Urinary bladder (tissue), 4 donors: ENCODE results near the gene RAB21. TPM values are rescaled to one million over a fixed set of nuclear protein-coding genes. Genes with fewer than 3 reads are reported as not detected.
"Not testable (repeated sequence)": the region's sequence is repeated elsewhere in the genome, so short reads cannot be mapped to it uniquely, and the experiment has no call there.

Experiments
- DNase-seq: peaks from one replicate; pipeline ENCODE4 v3.0.0-alpha.2; 2015; ENCODE audit errors: extremely low spot score
- H3K27ac ChIP-seq: one replicate; pipeline ENCODE4 v1.5.1; 2013; ENCODE audit warnings: low read depth, mild to moderate bottlenecking, moderate library complexity
- H3K36me3 ChIP-seq: one replicate; pipeline ENCODE4 v1.6.1; 2013; ENCODE audit warnings: mild to moderate bottlenecking, moderate library complexity; ENCODE audit not compliant: insufficient read depth
- H3K4me1 ChIP-seq: one replicate; pipeline ENCODE4 v1.6.1; 2013; ENCODE audit warnings: mild to moderate bottlenecking, moderate library complexity; ENCODE audit not compliant: insufficient read depth
- H3K4me3 ChIP-seq: one replicate; pipeline ENCODE4 v1.5.1; 2013; ENCODE audit warnings: low read depth, low read length
- WGBS: extraction: QIAGEN DNeasy Blood & Tissue Kit; methylation state at CpG from one replicate; pipeline ENCODE4 v1.1.7; 2013; 5-methylcytosine and 5-hydroxymethylcytosine counted together
- polyA plus RNA-seq: library from polyadenylated mRNA; stranded (reverse); fragments of 200-250 nt; gene quantifications from one replicate; pipeline ENCODE4 v1.2.3, GENCODE V29; 2013
- total RNA-seq: library from RNA; depleted of rRNA; stranded (reverse); fragments of >200 nt; gene quantifications from one replicate; pipeline ENCODE4 v1.2.3, GENCODE V29; 2014
- donor health status: healthy with polysubstance abuse.
- donor health status: healthy.

Gene RAB21
- total and polyA plus RNA-seq, 2 donors: 34.7 to 45.0 TPM

GRCh38 chr12:71795901-71796300 is 41.2 kb downstream of the RAB21 start:
- no CpG with 5 or more reads among the region's 1 CpG for WGBS
- Histone ChIP-seq H3K36me3 (no peaks in the 10 kb centered on the region), H3K4me3 (no peak overlapping the region), H3K27ac (no peak overlapping the region), H3K4me1 (no peaks in the 10 kb centered on the region)
- DNase-seq: no peak

- WGBS: 72% methylated on average over 1 of the region's 1 CpG
- Histone ChIP-seq H3K4me1 (no peaks in the 10 kb centered on the region), H3K4me3 (no peak overlapping the region), H3K36me3 (no peaks in the 10 kb centered on the region), H3K27ac (no peak overlapping the region)
- no peak for DNase-seq
Observed at GRCh38 chr12:71797531-71797930, 42.9 kb downstream of the RAB21 start.

- H3K4me1 ChIP-seq: no peaks in the 10 kb centered on the region
- no peak overlapping the region for H3K27ac ChIP-seq
- no peaks in the 10 kb centered on the region for H3K36me3 ChIP-seq
- H3K4me3 ChIP-seq: no peak overlapping the region
- DNase-seq: no peak
Observed at GRCh38 chr12:71799106-71799505, 44.4 kb downstream of the RAB21 start.

- no peaks in the 10 kb centered on the region for H3K36me3 ChIP-seq
- WGBS: 85% methylated on average over 3 of the region's 3 CpGs
- no peak overlapping the region for H3K4me3 ChIP-seq
- no peak overlapping the region for H3K27ac ChIP-seq
- DNase-seq: no peak
- no peaks in the 10 kb centered on the region for H3K4me1 ChIP-seq
Observed at GRCh38 chr12:71800177-71800576, 45.5 kb downstream of the RAB21 start.

GRCh38 chr12:71804505-71804904 is 49.8 kb downstream of the RAB21 start:
- Histone ChIP-seq H3K4me1 (no peaks in the 10 kb centered on the region), H3K36me3 (no peaks in the 10 kb centered on the region), H3K27ac (no peak overlapping the region), H3K4me3 (no peak overlapping the region)
- 49% methylated on average over 6 of the region's 6 CpGs for WGBS
- no peak for DNase-seq

- 45% methylated on average over 3 of the region's 3 CpGs for WGBS
- Histone ChIP-seq H3K4me3 (no peak overlapping the region), H3K4me1 (no peaks in the 10 kb centered on the region), H3K27ac (no peak overlapping the region), H3K36me3 (no peaks in the 10 kb centered on the region)
- DNase-seq: no peak
Observed at GRCh38 chr12:71810921-71811320, 56.3 kb downstream of the RAB21 start.

GRCh38 chr12:71815242-71815641 is 60.6 kb downstream of the RAB21 start:
- DNase-seq, H3K27ac ChIP-seq, H3K36me3 ChIP-seq, H3K4me3 ChIP-seq, H3K4me1 ChIP-seq: not testable (repeated sequence)
- 81% methylated on average over 6 of the region's 6 CpGs for WGBS

- H3K27ac ChIP-seq, H3K4me1 ChIP-seq, DNase-seq, H3K36me3 ChIP-seq, H3K4me3 ChIP-seq: not testable (repeated sequence)
- 92% methylated on average over 3 of the region's 3 CpGs for WGBS
Observed at GRCh38 chr12:71822088-71822487, 67.4 kb downstream of the RAB21 start.

- H3K4me3 ChIP-seq: no peak overlapping the region
- no peak overlapping the region for H3K27ac ChIP-seq
- no peaks in the 10 kb centered on the region for H3K4me1 ChIP-seq
Observed at GRCh38 chr12:71828813-71829212, 74.2 kb downstream of the RAB21 start.

GRCh38 chr12:71837356-71837755 is 82.7 kb downstream of the RAB21 start:
- no peaks in the 10 kb centered on the region for H3K4me1 ChIP-seq
- no peak for DNase-seq
- no peak overlapping the region for H3K4me3 ChIP-seq
- no peaks in the 10 kb centered on the region for H3K36me3 ChIP-seq
- H3K27ac ChIP-seq: no peak overlapping the region
- 90% methylated on average over 5 of the region's 5 CpGs for WGBS

More at GRCh38 chr12:71828813-71829212, 74.2 kb downstream of the RAB21 start:
- H3K36me3 ChIP-seq: no peaks in the 10 kb centered on the region
- 91% methylated on average over 2 of the region's 2 CpGs for WGBS
- DNase-seq: no peak

- Histone ChIP-seq H3K36me3 (no peaks in the 10 kb centered on the region), H3K4me1 (no peaks in the 10 kb centered on the region), H3K4me3 (no peak overlapping the region), H3K27ac (no peak overlapping the region)
- DNase-seq: no peak
- 78% methylated on average over 6 of the region's 6 CpGs for WGBS
Observed at GRCh38 chr12:71838231-71838630, 83.6 kb downstream of the RAB21 start.

- no peak for DNase-seq
- 95% methylated on average over 6 of the region's 6 CpGs for WGBS
- Histone ChIP-seq H3K36me3 (no peaks in the 10 kb centered on the region), H3K27ac (peak overlapping the region; percentile 93), H3K4me3 (no peak overlapping the region), H3K4me1 (no peaks in the 10 kb centered on the region)
Observed at GRCh38 chr12:71838676-71839075, 84.0 kb downstream of the RAB21 start.

- peak overlapping the region; percentile 97 for H3K27ac ChIP-seq
- 2% methylated on average over 20 of the region's 20 CpGs for WGBS
- no peaks in the 10 kb centered on the region for H3K4me1 ChIP-seq
Observed at GRCh38 chr12:71840231-71840847, 85.7 kb downstream of the RAB21 start.

GRCh38 chr12:71846322-71846940 is 91.8 kb downstream of the RAB21 start:
- no peaks in the 10 kb centered on the region for H3K4me1 ChIP-seq
- no peak overlapping the region for H3K27ac ChIP-seq
- no peak overlapping the region for H3K4me3 ChIP-seq
- 86% methylated on average over 3 of the region's 3 CpGs for WGBS
- H3K36me3 ChIP-seq: no peaks in the 10 kb centered on the region
- no peak for DNase-seq

More at GRCh38 chr12:71840231-71840847, 85.7 kb downstream of the RAB21 start:
- no peaks in the 10 kb centered on the region for H3K36me3 ChIP-seq
- DNase-seq: peak; percentile 5
- peak overlapping the region; percentile 62 for H3K4me3 ChIP-seq
